OCI-LY3 (cell line): ENCODE measurements around the gene KIFC1.

ENCODE experiments used
- CTCF ChIP-seq: fragments of 200-600, 300-600 bp; sonication (generic); IDR thresholded peaks from 2 replicates; pipeline ENCODE4 v1.5.1; 2014; ENCODE audit warnings: antibody characterized with exemption, low read length, low read depth
- EZH2phosphoT487 ChIP-seq: fragments of 200-600 bp; shearing (Covaris generic); IDR thresholded peaks from 2 replicates; pipeline ENCODE4 v1.6.1; 2018; ENCODE audit warnings: antibody characterized with exemption, mixed run types, low read depth

DNA sequence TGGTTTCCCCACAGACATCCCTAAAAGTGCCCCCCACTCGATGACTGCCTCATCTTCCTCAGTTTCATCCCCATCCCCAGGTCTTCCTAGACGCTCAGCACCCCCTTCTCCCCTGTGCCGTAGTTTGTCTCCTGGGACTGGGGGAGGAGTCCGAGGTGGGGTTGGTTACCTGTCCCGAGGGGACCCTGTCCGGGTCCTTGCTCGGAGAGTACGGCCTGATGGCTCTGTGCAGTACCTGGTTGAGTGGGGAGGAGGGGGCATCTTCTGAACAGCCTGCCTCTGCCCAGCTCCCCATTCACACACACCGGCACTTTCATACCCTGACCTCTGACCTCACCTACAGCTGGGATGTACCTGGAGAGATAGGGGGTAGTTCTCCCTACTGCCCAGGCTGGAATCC, 24.2 kb downstream of the KIFC1 start:
- no peak for TF ChIP-seq CTCF
- TF ChIP-seq EZH2phosphoT487 = no peak
